Sigmoid colon (tissue), 7 donors: ENCODE measurements around the gene TAC4. TPM values are rescaled to one million over a fixed set of nuclear protein-coding genes. Genes with fewer than 3 reads are reported as not detected.

ENCODE experiments used
- DNase-seq: peaks from one replicate; pipeline ENCODE4 v3.0.0-alpha.2; 2019
- H3K27ac ChIP-seq, 4 donors: fragments of 200-600 bp; sonication (generic); one replicate each; pipeline ENCODE4 v1.5.1; 2016 to 2019; ENCODE audit warnings: mild to moderate bottlenecking in 1 of 4
- H3K27me3 ChIP-seq, 3 donors: fragments of 200-600 bp; sonication (generic); one replicate each; pipeline ENCODE4 v1.5.1; 2019; ENCODE audit warnings: mild to moderate bottlenecking in 1 of 3
- H3K36me3 ChIP-seq, 4 donors: fragments of 200-600 bp; sonication (generic); one replicate each; pipeline ENCODE4 v1.5.1; 2016 to 2019
- H3K4me1 ChIP-seq, 4 donors: fragments of 200-600 bp; sonication (generic); one replicate each; pipeline ENCODE4 v1.5.1; 2017 to 2019
- H3K4me3 ChIP-seq, 4 donors: fragments of 200-600 bp; sonication (generic); one replicate each; pipeline ENCODE4 v1.5.1; 2017 to 2019; ENCODE audit warnings: mild to moderate bottlenecking in 2 of 4, moderate library complexity in 1 of 4
- H3K9me3 ChIP-seq, 4 donors: fragments of 200-600 bp in 3 of 4; sonication (generic) in 3 of 4; one replicate each; pipeline versions ENCODE4 v1.5.1 to v1.6.1; 2013 to 2019
- EP300 ChIP-seq, 4 donors: sonication (generic); formaldehyde crosslinking; IDR thresholded peaks; one replicate each; pipeline ENCODE4 v1.6.1; 2017; ENCODE audit warnings: antibody characterized with exemption in 4 of 4
- POLR2A ChIP-seq, 2 donors: fragments of 450-650 bp; IDR thresholded peaks; one replicate each; pipeline ENCODE4 v1.6.1; 2016; ENCODE audit warnings: antibody characterized with exemption in 2 of 2, mild to moderate bottlenecking in 2 of 2, moderate library complexity in 2 of 2
- POLR2AphosphoS5 ChIP-seq, 4 donors: sonication (generic); formaldehyde crosslinking; IDR thresholded peaks; one replicate each; pipeline ENCODE4 v1.6.1; 2017; ENCODE audit warnings: antibody characterized with exemption in 4 of 4
- WGBS, 2 donors: extraction: QIAGEN DNeasy Blood & Tissue Kit; methylation state at CpG; one replicate each; pipeline ENCODE4 v1.1.7; 2013; 5-methylcytosine and 5-hydroxymethylcytosine counted together
- intact Hi-C: fragments of 100-400 bp; cut with DNase I; formaldehyde crosslinking; loops from one replicate; pipeline ENCODE4 v1.15.1; 2023
- polyA plus RNA-seq, 3 donors: library from polyadenylated mRNA; stranded (reverse); fragments of 200-250 nt; gene quantifications; one replicate each; pipeline ENCODE4 v1.2.3, GENCODE V29; 2013
- total RNA-seq, 4 donors: library from RNA; depleted of rRNA; stranded (reverse); fragments of >200 nt; gene quantifications; one replicate each; pipeline ENCODE4 v1.1.0, GENCODE V29; 2016
- TF ChIP-seq, protein P1 (sequence below), 4 experiments: fragments of 450-650 bp in 3 of 4; fragments of 200-600 bp in 1 of 4; IDR thresholded peaks; one replicate each; pipeline ENCODE4 v1.5.1; 2016 to 2019; ENCODE audit warnings: antibody characterized with exemption in 4 of 4, mild to moderate bottlenecking in 3 of 4, moderate library complexity in 2 of 4
- donor health status: healthy with polysubstance abuse.
- donor health status: Bipolar disorder and iron deficiency.
- donor health status: healthy.

The TAC4 gene
- total and polyA plus RNA-seq, 7 donors = 3.6 TPM; not detected in 6

DNA sequence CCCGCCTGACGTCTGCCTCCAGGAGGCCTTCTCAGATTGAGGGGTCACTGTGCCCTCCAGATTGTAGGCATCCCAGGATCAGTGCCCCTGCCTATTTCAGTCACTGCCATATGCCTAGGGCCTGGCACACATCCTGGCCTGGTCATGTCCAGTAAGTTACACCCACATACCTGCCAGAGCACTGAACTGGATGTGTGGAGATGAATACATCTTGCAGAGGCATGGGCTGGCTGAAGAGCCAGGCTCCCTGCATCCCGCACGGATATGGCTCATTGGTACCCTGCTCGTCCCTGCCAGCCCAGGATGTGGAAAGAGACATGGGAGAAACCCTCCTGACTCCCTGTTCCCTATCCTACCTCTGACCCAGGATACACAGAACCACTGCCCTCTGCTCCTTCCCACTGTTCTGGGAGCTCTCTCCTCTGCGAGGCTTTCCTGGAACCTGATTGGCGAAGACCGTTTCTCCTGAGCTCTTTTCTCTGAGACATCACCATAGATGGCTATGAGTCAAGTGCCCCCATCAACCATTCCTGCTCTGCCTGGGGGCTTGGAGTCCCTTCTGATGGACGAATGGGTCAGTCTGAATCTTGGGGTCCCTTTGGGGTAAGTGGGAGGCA, 40.0 kb upstream of the TAC4 start:
- TF ChIP-seq, protein P1, sequence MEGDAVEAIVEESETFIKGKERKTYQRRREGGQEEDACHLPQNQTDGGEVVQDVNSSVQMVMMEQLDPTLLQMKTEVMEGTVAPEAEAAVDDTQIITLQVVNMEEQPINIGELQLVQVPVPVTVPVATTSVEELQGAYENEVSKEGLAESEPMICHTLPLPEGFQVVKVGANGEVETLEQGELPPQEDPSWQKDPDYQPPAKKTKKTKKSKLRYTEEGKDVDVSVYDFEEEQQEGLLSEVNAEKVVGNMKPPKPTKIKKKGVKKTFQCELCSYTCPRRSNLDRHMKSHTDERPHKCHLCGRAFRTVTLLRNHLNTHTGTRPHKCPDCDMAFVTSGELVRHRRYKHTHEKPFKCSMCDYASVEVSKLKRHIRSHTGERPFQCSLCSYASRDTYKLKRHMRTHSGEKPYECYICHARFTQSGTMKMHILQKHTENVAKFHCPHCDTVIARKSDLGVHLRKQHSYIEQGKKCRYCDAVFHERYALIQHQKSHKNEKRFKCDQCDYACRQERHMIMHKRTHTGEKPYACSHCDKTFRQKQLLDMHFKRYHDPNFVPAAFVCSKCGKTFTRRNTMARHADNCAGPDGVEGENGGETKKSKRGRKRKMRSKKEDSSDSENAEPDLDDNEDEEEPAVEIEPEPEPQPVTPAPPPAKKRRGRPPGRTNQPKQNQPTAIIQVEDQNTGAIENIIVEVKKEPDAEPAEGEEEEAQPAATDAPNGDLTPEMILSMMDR (IDR thresholded peaks at IDR 0.05) = no peak
- TF ChIP-seq EP300 (IDR thresholded peaks at IDR 0.05) (no peak), POLR2AphosphoS5 (IDR thresholded peaks at IDR 0.05) (no peak), POLR2A (IDR thresholded peaks at IDR 0.05) (no peak)
- peaks cover 6 to 53% (median 22%) of the 10 kb centered on the region in 3 donors for H3K27me3 ChIP-seq
- H3K27ac ChIP-seq = no peak overlapping the region
- 84 to 85% methylated on average over 9 of the region's 9 CpGs for WGBS, 2 donors
- no peak for DNase-seq
- no peaks in the 10 kb centered on the region for H3K36me3 ChIP-seq
- H3K9me3 ChIP-seq = no peaks in the 10 kb centered on the region
- H3K4me3 ChIP-seq = no peak overlapping the region
- peaks cover 0 to 4% (median 0%) of the 10 kb centered on the region in 4 donors for H3K4me1 ChIP-seq
- intact Hi-C loops = no loop called here

DNA sequence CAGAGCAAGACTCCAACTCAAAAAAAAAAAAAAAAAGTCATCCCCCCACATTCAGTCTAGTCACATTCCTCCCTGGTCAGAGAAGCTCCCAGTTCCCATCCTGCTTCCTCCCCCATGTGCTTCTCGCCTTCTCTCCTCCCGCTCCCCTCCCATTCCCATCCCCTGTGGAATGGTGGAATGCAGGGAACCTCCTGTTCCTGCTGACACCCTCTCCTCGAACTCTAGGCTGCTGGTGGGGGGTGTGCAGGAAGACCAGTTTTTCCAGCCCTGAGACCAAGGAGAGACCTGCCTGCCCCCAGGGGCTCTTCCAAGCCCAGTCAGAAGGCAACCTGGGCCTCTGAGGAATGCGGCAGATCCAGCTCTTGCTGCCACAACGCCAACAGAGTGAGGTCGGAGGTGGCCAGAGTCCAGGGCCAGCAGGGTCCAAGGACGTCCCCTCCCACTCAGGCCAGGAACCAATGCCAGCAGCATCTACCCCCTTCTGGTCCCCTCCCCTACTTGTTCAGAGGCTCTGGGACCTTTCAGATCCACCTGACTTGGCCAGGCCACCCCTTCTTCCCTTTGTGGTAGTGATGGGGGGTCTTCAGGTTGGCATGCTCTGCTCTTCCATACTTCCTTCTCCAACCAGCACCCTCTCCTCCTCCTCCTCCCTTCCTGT, 39.3 kb upstream of the TAC4 start:
- Histone ChIP-seq H3K4me1 (peaks cover 0 to 4% (median 0%) of the 10 kb centered on the region in 4 donors), H3K4me3 (no peak overlapping the region), H3K36me3 (no peaks in the 10 kb centered on the region), H3K27me3 (peaks cover 6 to 56% (median 22%) of the 10 kb centered on the region in 3 donors), H3K27ac (no peak overlapping the region), H3K9me3 (no peaks in the 10 kb centered on the region)
- TF ChIP-seq POLR2AphosphoS5 (IDR thresholded peaks at IDR 0.05) (no peak), EP300 (IDR thresholded peaks at IDR 0.05) (no peak), POLR2A (IDR thresholded peaks at IDR 0.05) (no peak)
- TF ChIP-seq, protein P1 (IDR thresholded peaks at IDR 0.05) = no peak
- 46 to 58% methylated on average over 7 of the region's 7 CpGs for WGBS, 2 donors
- DNase-seq = no peak
- intact Hi-C loops = no loop called here

DNA sequence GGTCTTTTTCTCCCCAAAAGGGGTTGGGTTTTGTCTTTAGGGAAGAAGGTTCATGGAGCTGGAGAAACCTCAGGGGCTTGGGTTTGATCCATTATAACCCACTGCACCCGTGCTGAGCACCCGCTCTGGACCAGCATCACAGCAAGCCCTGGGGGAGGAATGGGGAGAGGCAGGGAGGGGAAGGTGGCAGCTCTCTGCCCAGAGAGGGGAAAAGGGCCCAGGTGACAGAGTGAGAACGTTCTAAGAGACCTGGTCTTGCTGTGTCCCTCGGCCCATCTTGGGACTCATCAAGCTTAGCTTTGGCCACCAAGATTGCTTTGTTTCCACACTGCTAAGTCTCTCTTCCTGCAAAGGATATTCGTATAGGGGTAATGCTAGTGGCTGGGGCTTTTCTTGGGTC, 38.2 kb upstream of the TAC4 start:
- no peaks in the 10 kb centered on the region for H3K9me3 ChIP-seq
- H3K4me3 ChIP-seq = no peak overlapping the region
- no peak for DNase-seq
- H3K36me3 ChIP-seq = no peaks in the 10 kb centered on the region
- peaks cover 0 to 4% (median 0%) of the 10 kb centered on the region in 4 donors for H3K4me1 ChIP-seq
- no peak overlapping the region for H3K27ac ChIP-seq
- peaks cover 7 to 57% (median 24%) of the 10 kb centered on the region in 3 donors for H3K27me3 ChIP-seq
- intact Hi-C loops = no loop called here
- 77 to 79% methylated on average over 5 of the region's 5 CpGs for WGBS, 2 donors
- TF ChIP-seq, protein P1 (IDR thresholded peaks at IDR 0.05) = no peak
- no peak for TF ChIP-seq POLR2A (IDR thresholded peaks at IDR 0.05)
- no peak for TF ChIP-seq EP300 (IDR thresholded peaks at IDR 0.05)
- no peak for TF ChIP-seq POLR2AphosphoS5 (IDR thresholded peaks at IDR 0.05)

DNA sequence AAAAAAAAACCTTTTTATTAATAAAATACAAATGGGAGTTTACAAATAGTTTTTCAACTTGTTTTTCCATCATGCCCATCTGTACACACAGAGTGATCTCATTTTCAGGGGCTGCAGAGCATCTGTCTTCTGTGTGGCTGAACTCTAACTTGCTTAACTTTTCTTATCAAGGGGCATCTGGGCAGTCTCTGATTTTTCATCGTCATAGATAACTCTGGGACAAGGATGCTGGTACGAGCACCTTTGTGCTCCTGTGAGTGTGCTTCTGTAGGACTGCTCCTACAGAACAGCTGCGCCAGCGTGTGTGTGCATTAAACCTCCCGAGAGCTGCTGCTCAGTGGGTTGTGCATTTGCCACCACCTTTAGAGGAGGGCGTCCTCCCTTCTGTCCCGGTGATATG, 34.6 kb upstream of the TAC4 start:
- peaks cover 0 to 10% (median 7%) of the 10 kb centered on the region in 4 donors for H3K4me1 ChIP-seq
- no peaks in the 10 kb centered on the region for H3K9me3 ChIP-seq
- H3K27ac ChIP-seq = no peak overlapping the region
- intact Hi-C loops = no loop called here
- TF ChIP-seq, protein P1 (IDR thresholded peaks at IDR 0.05) = no peak
- TF ChIP-seq POLR2A (IDR thresholded peaks at IDR 0.05) (no peak), POLR2AphosphoS5 (IDR thresholded peaks at IDR 0.05) (no peak), EP300 (IDR thresholded peaks at IDR 0.05) (no peak)
- no peak for DNase-seq
- H3K4me3 ChIP-seq = no peak overlapping the region
- WGBS, 2 donors = 48 to 56% methylated on average over 7 of the region's 7 CpGs
- H3K27me3 ChIP-seq = peaks cover 6 to 49% (median 29%) of the 10 kb centered on the region in 3 donors
- H3K36me3 ChIP-seq = no peaks in the 10 kb centered on the region
